Mesenchymal stem cell (in vitro differentiated cells and primary cell): ENCODE results near the gene ISM2.

Experiments
- DNase-seq: peaks from one replicate; pipeline ENCODE4 v3.0.0-alpha.2; 2013
- H2AFZ ChIP-seq: one replicate; pipeline ENCODE4 v1.6.1; 2013; ENCODE audit warnings: low read depth, mild to moderate bottlenecking, control low read depth, inconsistent platforms, low read length, moderate library complexity
- H2AK5ac ChIP-seq: 2 replicates; pipeline ENCODE4 v1.6.1; 2013; ENCODE audit warnings: low read length, moderate library complexity, mild to moderate bottlenecking, inconsistent platforms; ENCODE audit not compliant: severe bottlenecking
- H2BK120ac ChIP-seq: one replicate; pipeline ENCODE4 v1.6.1; 2013; ENCODE audit warnings: low read depth, mild to moderate bottlenecking, inconsistent platforms, low read length, moderate library complexity
- H2BK12ac ChIP-seq, 2 experiments: one replicate each; pipeline ENCODE4 v1.6.1; 2013; ENCODE audit warnings: inconsistent platforms in 2 of 2, low read length in 2 of 2, mild to moderate bottlenecking in 2 of 2, moderate library complexity in 2 of 2, control low read depth in 1 of 2
- H2BK15ac ChIP-seq: one replicate; pipeline ENCODE4 v1.6.1; 2013; ENCODE audit warnings: mild to moderate bottlenecking, low read depth, inconsistent platforms; ENCODE audit not compliant: poor library complexity, severe bottlenecking
- H2BK5ac ChIP-seq: 2 replicates; pipeline ENCODE4 v1.6.1; 2013; ENCODE audit warnings: low read depth, mild to moderate bottlenecking, low read length, control low read depth, inconsistent platforms; ENCODE audit not compliant: poor library complexity, severe bottlenecking
- H3K14ac ChIP-seq, 2 experiments: one replicate each; pipeline ENCODE4 v1.6.1; 2013; ENCODE audit warnings: inconsistent platforms in 2 of 2, low read length in 2 of 2, control low read depth in 1 of 2, mild to moderate bottlenecking in 1 of 2, moderate library complexity in 1 of 2
- H3K18ac ChIP-seq, 2 experiments: one replicate each; pipeline ENCODE4 v1.6.1; 2013; ENCODE audit warnings: inconsistent platforms in 2 of 2, low read length in 2 of 2, control low read depth in 1 of 2, low read depth in 1 of 2, mild to moderate bottlenecking in 1 of 2
- H3K23ac ChIP-seq, 2 experiments: one replicate each; pipeline ENCODE4 v1.6.1; 2013; ENCODE audit warnings: inconsistent platforms in 2 of 2, low read length in 2 of 2, mild to moderate bottlenecking in 2 of 2, moderate library complexity in 2 of 2, control low read depth in 1 of 2
- H3K27ac ChIP-seq: 2 replicates; pipeline ENCODE4 v1.5.1; 2013; ENCODE audit warnings: mild to moderate bottlenecking, moderate library complexity, low read length, control low read depth, inconsistent platforms; ENCODE audit not compliant: poor library complexity, severe bottlenecking
- H3K27me3 ChIP-seq, 2 experiments: 2 replicates each; pipeline versions ENCODE4 v1.6.1 to v1.7.0; 2013; ENCODE audit warnings: low read length in 2 of 2, mild to moderate bottlenecking in 2 of 2, moderate library complexity in 2 of 2, control low read depth in 1 of 2, inconsistent platforms in 1 of 2; ENCODE audit not compliant: control insufficient read depth in 1 of 2, insufficient read depth in 1 of 2
- H3K36me3 ChIP-seq, 2 experiments: 2 replicates each; pipeline versions ENCODE4 v1.6.1 to v1.7.0; 2013; ENCODE audit warnings: low read length in 2 of 2, control low read depth in 1 of 2, inconsistent platforms in 1 of 2, low read depth in 1 of 2, mild to moderate bottlenecking in 1 of 2; ENCODE audit not compliant: insufficient read depth in 2 of 2, control insufficient read depth in 1 of 2
- H3K4ac ChIP-seq, 2 experiments: one replicate each; pipeline ENCODE4 v1.6.1; 2013; ENCODE audit warnings: inconsistent platforms in 2 of 2, low read length in 2 of 2, mild to moderate bottlenecking in 2 of 2, moderate library complexity in 2 of 2, control low read depth in 1 of 2, low read depth in 1 of 2
- H3K4me1 ChIP-seq: 2 replicates; pipeline ENCODE4 v1.6.1; 2013; ENCODE audit warnings: low read depth, low read length, control low read depth; ENCODE audit not compliant: control insufficient read depth, insufficient read depth
- H3K4me2 ChIP-seq: 2 replicates; pipeline ENCODE4 v1.6.1; 2013; ENCODE audit warnings: low read length, mild to moderate bottlenecking, inconsistent platforms; ENCODE audit not compliant: poor library complexity, severe bottlenecking
- H3K4me3 ChIP-seq, 2 experiments: 2 replicates each; pipeline versions ENCODE4 v1.5.1 to v1.7.0; 2013; ENCODE audit warnings: low read length in 2 of 2, mild to moderate bottlenecking in 2 of 2, control low read depth in 1 of 2, low read depth in 1 of 2; ENCODE audit not compliant: insufficient read depth in 1 of 2
- H3K79me1 ChIP-seq: replicated peaks from 2 replicates; pipeline ENCODE4 v1.6.1; 2013; ENCODE audit warnings: mild to moderate bottlenecking, control low read depth, low read length, inconsistent platforms; ENCODE audit not compliant: poor library complexity, severe bottlenecking
- H3K9ac ChIP-seq: 2 replicates; pipeline ENCODE4 v1.7.0; 2013; ENCODE audit warnings: mild to moderate bottlenecking, low read length, moderate library complexity
- H3K9me3 ChIP-seq: 2 replicates; pipeline ENCODE4 v1.7.0; 2013; ENCODE audit warnings: mild to moderate bottlenecking, low read length; ENCODE audit not compliant: control insufficient read depth
- H4K8ac ChIP-seq: one replicate; pipeline ENCODE4 v1.6.1; 2013; ENCODE audit warnings: inconsistent platforms, mild to moderate bottlenecking, low read length, moderate library complexity
- H4K91ac ChIP-seq: one replicate; pipeline ENCODE4 v1.6.1; 2013; ENCODE audit warnings: mild to moderate bottlenecking, low read length, inconsistent platforms
- WGBS: methylation state at CpG from one replicate; pipeline ENCODE4 v1.1.7; 2013; ENCODE audit warnings: mixed read lengths; 5-methylcytosine and 5-hydroxymethylcytosine counted together

The ISM2 gene

GRCh38 chr14:77543637-77544334 lies 45.2 kb upstream of the ISM2 start:
- 98% methylated on average over 3 of the region's 3 CpGs for WGBS

GRCh38 chr14:77543240-77543551 lies 44.6 kb upstream of the ISM2 start:
- Histone ChIP-seq H3K9ac (no peak overlapping the region), H3K36me3 (peaks cover 5 to 30% of the 10 kb centered on the region in 2 experiments), H3K4ac (no peak overlapping the region), H3K27me3 (no peaks in the 10 kb centered on the region), H3K14ac (no peak overlapping the region), H3K4me2 (no peak overlapping the region), H3K79me1 (peaks cover 25% of the 10 kb centered on the region), H2BK15ac (no peak overlapping the region), H3K4me1 (no peaks in the 10 kb centered on the region), H2BK12ac (no peak overlapping the region), H3K9me3 (no peaks in the 10 kb centered on the region), H2AFZ (no peak overlapping the region), H3K23ac (no peak overlapping the region), H3K27ac (no peak overlapping the region), H2AK5ac (no peak overlapping the region), H4K8ac (no peak overlapping the region), H3K4me3 (no peak overlapping the region), H4K91ac (no peak overlapping the region), H3K18ac (no peak overlapping the region), H2BK5ac (no peak overlapping the region), H2BK120ac (no peak overlapping the region)
- whole genome bisulfite sequencing = 70% methylated on average over 3 of the region's 5 CpGs
- DNase-seq = peak; percentile 30

More at GRCh38 chr14:77543637-77544334, 45.2 kb upstream of the ISM2 start:
- Histone ChIP-seq H3K79me1 (peaks cover 26% of the 10 kb centered on the region), H3K23ac (no peak overlapping the region), H2AFZ (no peak overlapping the region), H3K4me1 (no peaks in the 10 kb centered on the region), H3K4me3 (no peak overlapping the region), H3K4me2 (no peak overlapping the region), H3K9me3 (no peaks in the 10 kb centered on the region), H3K27me3 (no peaks in the 10 kb centered on the region), H2BK15ac (no peak overlapping the region), H4K91ac (no peak overlapping the region), H4K8ac (no peak overlapping the region), H2AK5ac (no peak overlapping the region), H3K18ac (no peak overlapping the region), H2BK5ac (no peak overlapping the region), H3K9ac (no peak overlapping the region), H3K4ac (no peak overlapping the region), H3K36me3 (peaks cover 5 to 36% of the 10 kb centered on the region in 2 experiments), H2BK120ac (no peak overlapping the region), H3K14ac (peak overlapping the region in 1 of 2 experiments; percentile 8), H3K27ac (no peak overlapping the region), H2BK12ac (peak overlapping the region in 1 of 2 experiments; percentile 39)
- peak; percentile 18 for DNase-seq

- Histone ChIP-seq H3K18ac (peak overlapping the region in 1 of 2 experiments; percentile 75), H3K4me1 (no peaks in the 10 kb centered on the region), H3K14ac (no peak overlapping the region), H2AK5ac (no peak overlapping the region), H3K4me2 (no peak overlapping the region), H3K9ac (no peak overlapping the region), H2AFZ (no peak overlapping the region), H3K27ac (no peak overlapping the region), H2BK15ac (no peak overlapping the region), H3K27me3 (no peaks in the 10 kb centered on the region), H3K4ac (no peak overlapping the region), H4K91ac (no peak overlapping the region), H3K23ac (no peak overlapping the region), H2BK120ac (no peak overlapping the region), H3K9me3 (no peaks in the 10 kb centered on the region), H3K79me1 (peaks cover 27% of the 10 kb centered on the region), H2BK12ac (no peak overlapping the region), H4K8ac (no peak overlapping the region), H3K36me3 (peaks cover 4 to 25% of the 10 kb centered on the region in 2 experiments), H2BK5ac (no peak overlapping the region), H3K4me3 (no peak overlapping the region)
- WGBS = 54% methylated on average over 11 of the region's 11 CpGs
- peak; percentile 30 for DNase-seq
Observed at GRCh38 chr14:77542421-77543239, 44.0 kb upstream of the ISM2 start.

- Histone ChIP-seq H2BK15ac (no peak overlapping the region), H3K36me3 (peaks cover 0 to 21% of the 10 kb centered on the region in 2 experiments), H3K18ac (no peak overlapping the region), H3K79me1 (peaks cover 22% of the 10 kb centered on the region), H2AK5ac (no peak overlapping the region), H3K4me1 (no peaks in the 10 kb centered on the region), H3K4me3 (no peak overlapping the region), H3K4me2 (no peak overlapping the region), H4K91ac (no peak overlapping the region), H3K4ac (no peak overlapping the region), H4K8ac (no peak overlapping the region), H3K9me3 (no peaks in the 10 kb centered on the region), H3K14ac (no peak overlapping the region), H3K27me3 (no peaks in the 10 kb centered on the region), H3K27ac (no peak overlapping the region), H3K23ac (no peak overlapping the region), H2AFZ (no peak overlapping the region), H2BK12ac (no peak overlapping the region), H2BK120ac (no peak overlapping the region), H2BK5ac (no peak overlapping the region), H3K9ac (no peak overlapping the region)
- DNase-seq = no peak
- WGBS = 85% methylated on average over 3 of the region's 4 CpGs
Observed at GRCh38 chr14:77541905-77542304, 43.3 kb upstream of the ISM2 start.
